ENCODE measurements around the gene PTPRE.

DNA sequence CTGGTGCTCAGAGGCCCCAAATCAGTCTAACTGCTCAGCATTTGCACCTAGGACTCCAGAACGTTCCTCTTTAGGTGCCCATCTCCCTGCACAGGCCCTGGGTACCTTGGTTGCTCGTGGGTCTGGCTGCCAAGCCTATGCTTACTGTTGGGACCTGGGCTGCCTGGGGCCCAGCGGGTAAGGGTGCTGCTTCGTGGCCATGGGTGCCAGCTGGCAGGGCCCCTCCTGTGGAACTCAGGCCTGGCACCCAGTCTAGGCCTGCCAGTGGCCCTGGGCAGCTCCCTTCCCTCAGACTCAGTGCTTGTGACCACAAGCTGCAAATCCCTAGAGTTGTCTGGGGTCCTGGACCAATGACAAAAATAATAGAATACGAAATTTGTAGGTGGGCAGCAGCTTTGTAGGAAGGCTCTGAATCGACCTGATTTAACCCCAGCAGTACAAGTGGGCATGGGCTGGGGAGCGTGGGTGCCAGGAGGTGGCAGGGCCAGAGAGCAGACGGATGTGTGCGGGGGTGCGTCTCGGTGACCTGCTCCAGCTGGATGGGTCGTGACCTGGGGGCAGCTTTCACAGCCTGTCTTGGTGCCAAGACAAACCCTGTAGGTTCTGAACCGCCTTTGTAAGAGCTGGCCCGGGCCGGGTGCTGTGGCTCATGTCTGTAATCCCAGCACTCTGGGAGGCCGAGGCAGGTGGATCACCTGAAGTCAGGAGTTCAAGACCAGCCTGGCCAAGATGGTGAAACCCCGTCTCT is 149.6 kb downstream of the PTPRE start:
- TF ChIP-seq, protein P1, sequence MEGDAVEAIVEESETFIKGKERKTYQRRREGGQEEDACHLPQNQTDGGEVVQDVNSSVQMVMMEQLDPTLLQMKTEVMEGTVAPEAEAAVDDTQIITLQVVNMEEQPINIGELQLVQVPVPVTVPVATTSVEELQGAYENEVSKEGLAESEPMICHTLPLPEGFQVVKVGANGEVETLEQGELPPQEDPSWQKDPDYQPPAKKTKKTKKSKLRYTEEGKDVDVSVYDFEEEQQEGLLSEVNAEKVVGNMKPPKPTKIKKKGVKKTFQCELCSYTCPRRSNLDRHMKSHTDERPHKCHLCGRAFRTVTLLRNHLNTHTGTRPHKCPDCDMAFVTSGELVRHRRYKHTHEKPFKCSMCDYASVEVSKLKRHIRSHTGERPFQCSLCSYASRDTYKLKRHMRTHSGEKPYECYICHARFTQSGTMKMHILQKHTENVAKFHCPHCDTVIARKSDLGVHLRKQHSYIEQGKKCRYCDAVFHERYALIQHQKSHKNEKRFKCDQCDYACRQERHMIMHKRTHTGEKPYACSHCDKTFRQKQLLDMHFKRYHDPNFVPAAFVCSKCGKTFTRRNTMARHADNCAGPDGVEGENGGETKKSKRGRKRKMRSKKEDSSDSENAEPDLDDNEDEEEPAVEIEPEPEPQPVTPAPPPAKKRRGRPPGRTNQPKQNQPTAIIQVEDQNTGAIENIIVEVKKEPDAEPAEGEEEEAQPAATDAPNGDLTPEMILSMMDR (IDR thresholded peaks at IDR 0.05 in 2 of 3, conservative IDR thresholded peaks at IDR 0.05 in 1 of 3; ENCODE audit: borderline replicate concordance in 1 of 3, insufficient read depth in 1 of 3, low read depth in 2 of 3, low read length in 2 of 3): no peak
- TF ChIP-seq YY1 (IDR thresholded peaks at IDR 0.05; ENCODE audit: extremely low read depth, insufficient replicate concordance, low read depth, low read length): no peak
- no peak for TF ChIP-seq EZH2phosphoT487 (IDR thresholded peaks at IDR 0.05; ENCODE audit: borderline replicate concordance)
- no peak for TF ChIP-seq EGR1 (IDR thresholded peaks at IDR 0.05; ENCODE audit: low read depth)
- TF ChIP-seq ELF1 (IDR thresholded peaks at IDR 0.05; ENCODE audit: borderline replicate concordance, low read depth): no peak
- TF ChIP-seq, protein P2, sequence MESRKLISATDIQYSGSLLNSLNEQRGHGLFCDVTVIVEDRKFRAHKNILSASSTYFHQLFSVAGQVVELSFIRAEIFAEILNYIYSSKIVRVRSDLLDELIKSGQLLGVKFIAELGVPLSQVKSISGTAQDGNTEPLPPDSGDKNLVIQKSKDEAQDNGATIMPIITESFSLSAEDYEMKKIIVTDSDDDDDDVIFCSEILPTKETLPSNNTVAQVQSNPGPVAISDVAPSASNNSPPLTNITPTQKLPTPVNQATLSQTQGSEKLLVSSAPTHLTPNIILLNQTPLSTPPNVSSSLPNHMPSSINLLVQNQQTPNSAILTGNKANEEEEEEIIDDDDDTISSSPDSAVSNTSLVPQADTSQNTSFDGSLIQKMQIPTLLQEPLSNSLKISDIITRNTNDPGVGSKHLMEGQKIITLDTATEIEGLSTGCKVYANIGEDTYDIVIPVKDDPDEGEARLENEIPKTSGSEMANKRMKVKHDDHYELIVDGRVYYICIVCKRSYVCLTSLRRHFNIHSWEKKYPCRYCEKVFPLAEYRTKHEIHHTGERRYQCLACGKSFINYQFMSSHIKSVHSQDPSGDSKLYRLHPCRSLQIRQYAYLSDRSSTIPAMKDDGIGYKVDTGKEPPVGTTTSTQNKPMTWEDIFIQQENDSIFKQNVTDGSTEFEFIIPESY (IDR thresholded peaks at IDR 0.05; ENCODE audit: extremely low read depth, insufficient replicate concordance, low read length): no peak

All from HCT116 (cell line).